Cardiac fibroblast (primary cell): ENCODE measurements around the gene MAGI1.

ENCODE experiments used
- DNase-seq, 2 donors: peaks; one replicate each; pipeline versions ENCODE4 v3.0.0 to v3.0.0-alpha.2; 2010; ENCODE audit warnings: low read depth in 2 of 2
- H3K4me3 ChIP-seq, 2 donors: replicated peaks in 1 of 2; 1 replicate in 1 of 2; 2 replicates in 1 of 2; pipeline ENCODE4 v1.5.1; 2011; ENCODE audit warnings: low read depth in 2 of 2, low read length in 2 of 2, mild to moderate bottlenecking in 2 of 2, moderate library complexity in 1 of 2
- CTCF ChIP-seq: IDR thresholded peaks from one replicate; pipeline ENCODE4 v1.5.1; 2011; ENCODE audit warnings: low read depth, mild to moderate bottlenecking, low read length, inconsistent platforms

MAGI1 gene

GRCh38 chr3:65746848-65747247, 291.9 kb downstream of the MAGI1 start:
- no peak overlapping the region for H3K4me3 ChIP-seq
- TF ChIP-seq CTCF, result no peak
- no peak for DNase-seq

- DNase-seq, result no peak
- no peak overlapping the region for H3K4me3 ChIP-seq
- no peak for TF ChIP-seq CTCF
Observed at GRCh38 chr3:65745306-65745705, 293.4 kb downstream of the MAGI1 start.

GRCh38 chr3:65742914-65743313, 295.8 kb downstream of the MAGI1 start:
- H3K4me3 ChIP-seq, result no peak overlapping the region
- no peak for DNase-seq
- TF ChIP-seq CTCF, result no peak

GRCh38 chr3:65741540-65741939, 297.2 kb downstream of the MAGI1 start:
- TF ChIP-seq CTCF, result no peak
- DNase-seq, result no peak
- H3K4me3 ChIP-seq, result no peak overlapping the region

- no peak for DNase-seq
- no peak for TF ChIP-seq CTCF
- H3K4me3 ChIP-seq, result no peak overlapping the region
Observed at GRCh38 chr3:65739901-65740541, 298.7 kb downstream of the MAGI1 start.

- DNase-seq, result no peak
- H3K4me3 ChIP-seq, result no peak overlapping the region
- TF ChIP-seq CTCF, result no peak
Observed at GRCh38 chr3:65734792-65735191, 303.9 kb downstream of the MAGI1 start.

- TF ChIP-seq CTCF, result no peak
- DNase-seq, result no peak
- H3K4me3 ChIP-seq, result no peak overlapping the region
Observed at GRCh38 chr3:65734382-65734781, 304.3 kb downstream of the MAGI1 start.
